Measurements from ENCODE around the gene HEXA.
A peak's percentile ranks its signal among the peaks of the same experiment; 100 is the strongest.
"Not testable (repeated sequence)": the region's sequence is repeated elsewhere in the genome, so short reads cannot be mapped to it uniquely, and the experiment has no call there.

The HEXA gene

GRCh38 chr15:72375846-72376581 is at the start of gene HEXA:
TSS of gene HEXA (minus strand) at chr15:72376014. CDS start at chr15:72375972, 42 bp downstream.
- DNase-seq: peak; percentile 61 to 75

GRCh38 chr15:72423256-72423655 is 47.4 kb upstream of the HEXA start:
- no peak for DNase-seq

- DNase-seq: no peak
These were observed 45.7 kb upstream of the HEXA start for GRCh38 chr15:72421484-72421883.

DNA sequence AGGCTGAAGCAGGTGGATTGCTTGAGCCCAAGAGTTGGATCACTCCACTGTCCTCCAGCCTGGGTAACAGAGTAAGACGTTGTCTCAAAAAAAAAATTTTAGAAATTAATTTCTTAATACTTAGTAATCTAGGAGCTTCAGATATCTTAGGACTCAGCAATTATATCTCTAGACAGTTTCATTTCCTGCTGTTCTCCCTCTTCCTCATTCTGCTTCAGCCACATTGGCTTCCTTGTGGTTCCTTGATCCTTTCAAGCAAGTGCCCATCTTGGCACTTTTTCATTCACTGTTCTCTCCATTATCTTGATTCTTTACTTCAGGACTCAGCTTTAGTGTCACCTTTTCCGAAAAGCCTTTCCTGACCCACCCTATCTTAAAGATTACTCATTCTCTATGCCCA is 44.8 kb upstream of the HEXA start:
- peak; percentile 19 to 42 for DNase-seq

DNA sequence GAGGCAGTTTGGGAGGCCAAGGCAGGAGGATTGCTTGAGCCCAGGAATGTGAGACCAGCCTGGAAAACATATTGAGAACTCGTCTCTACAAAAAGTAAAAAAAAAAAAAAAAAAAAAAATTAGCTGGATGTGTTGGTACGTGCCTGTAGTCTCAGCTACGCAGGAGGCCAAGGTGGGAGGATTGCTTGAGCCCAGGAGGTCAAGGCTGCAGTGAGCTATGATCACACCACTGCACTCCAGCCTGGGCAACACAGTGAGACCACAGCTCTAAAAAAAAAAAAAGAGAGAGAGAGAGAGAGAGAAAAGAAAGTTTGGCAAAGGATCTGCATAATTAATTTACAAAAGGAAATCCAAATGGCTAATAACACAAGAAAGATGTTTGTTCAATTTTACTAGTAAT is 44.0 kb upstream of the HEXA start:
- not testable (repeated sequence) for DNase-seq

DNA sequence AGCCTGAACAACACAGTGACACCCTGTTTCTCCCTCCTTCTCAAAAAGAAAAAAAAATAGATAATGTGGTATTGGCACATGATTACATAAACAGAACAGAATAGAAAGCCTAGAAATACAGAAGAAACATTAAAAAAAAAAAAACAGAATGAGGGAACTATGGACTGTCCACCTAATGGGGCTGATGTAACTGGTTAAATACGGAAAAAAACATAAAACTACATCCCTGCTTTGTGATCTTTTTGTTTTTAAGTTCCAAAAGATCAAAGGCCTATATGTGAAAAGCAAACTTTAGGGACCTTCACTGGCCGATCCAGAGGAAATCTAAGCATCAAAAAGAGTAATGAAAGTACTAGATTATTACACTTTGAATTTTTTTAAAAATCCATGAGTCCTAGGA is 39.5 kb upstream of the HEXA start:
- DNase-seq: no peak

DNA sequence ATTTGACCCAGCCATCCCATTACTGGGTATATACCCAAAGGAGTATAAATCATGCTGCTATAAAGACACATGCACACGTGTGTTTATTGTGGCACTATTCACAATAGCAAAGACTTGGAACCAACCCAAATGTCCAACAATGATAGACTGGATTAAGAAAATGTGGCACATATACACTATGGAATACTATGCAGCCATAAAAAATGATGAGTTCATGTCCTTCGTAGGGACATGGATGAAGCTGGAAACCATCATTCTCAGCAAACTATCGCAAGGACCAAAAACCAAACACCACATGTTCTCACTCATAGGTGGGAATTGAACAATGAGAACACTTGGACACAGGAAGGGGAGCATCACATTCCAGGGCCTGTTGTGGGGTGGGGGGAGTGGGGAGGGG is 37.5 kb upstream of the HEXA start:
- DNase-seq: not testable (repeated sequence)

DNA sequence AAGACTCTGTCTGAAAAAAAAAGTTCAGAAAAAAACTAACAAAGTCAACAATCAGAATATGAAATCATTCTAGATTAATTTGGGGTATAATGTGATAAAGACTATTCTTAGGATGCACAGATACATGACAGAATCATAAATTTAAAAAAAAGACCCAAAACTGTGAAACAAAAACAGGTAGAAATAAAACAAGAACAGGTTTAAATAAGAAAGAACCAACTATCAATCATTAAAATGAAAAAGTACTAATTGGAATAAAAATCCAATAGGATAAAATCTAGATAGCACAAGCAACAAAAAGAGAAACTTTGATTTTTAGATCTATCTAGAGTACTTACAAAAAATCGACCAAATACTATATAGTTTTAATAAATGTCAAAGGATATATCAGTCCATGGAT is 35.7 kb upstream of the HEXA start:
- DNase-seq: no peak

- no peak for DNase-seq
These were observed 35.3 kb upstream of the HEXA start for GRCh38 chr15:72411111-72411510.

- DNase-seq: no peak
These were observed 31.1 kb upstream of the HEXA start for GRCh38 chr15:72406936-72407335.

DNA sequence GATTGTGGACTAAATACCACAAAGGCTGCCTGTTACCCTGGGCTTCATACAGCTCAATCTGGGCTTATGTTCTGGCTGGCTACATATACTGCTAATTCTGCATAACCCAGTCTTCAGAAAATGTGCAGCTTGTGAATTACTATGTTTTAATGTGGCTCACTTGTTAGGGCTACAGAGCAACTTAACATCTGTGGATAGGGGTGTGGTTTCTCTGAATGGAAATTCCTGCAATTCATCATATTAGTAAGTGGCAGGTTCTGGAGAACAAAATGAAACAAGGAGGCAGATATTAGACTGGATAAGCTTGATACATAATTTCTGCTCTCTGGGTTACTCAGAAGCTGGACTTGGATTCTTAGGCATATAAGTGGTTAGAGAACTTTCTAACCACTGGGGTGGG is 29.0 kb upstream of the HEXA start:
- DNase-seq: no peak

DNA sequence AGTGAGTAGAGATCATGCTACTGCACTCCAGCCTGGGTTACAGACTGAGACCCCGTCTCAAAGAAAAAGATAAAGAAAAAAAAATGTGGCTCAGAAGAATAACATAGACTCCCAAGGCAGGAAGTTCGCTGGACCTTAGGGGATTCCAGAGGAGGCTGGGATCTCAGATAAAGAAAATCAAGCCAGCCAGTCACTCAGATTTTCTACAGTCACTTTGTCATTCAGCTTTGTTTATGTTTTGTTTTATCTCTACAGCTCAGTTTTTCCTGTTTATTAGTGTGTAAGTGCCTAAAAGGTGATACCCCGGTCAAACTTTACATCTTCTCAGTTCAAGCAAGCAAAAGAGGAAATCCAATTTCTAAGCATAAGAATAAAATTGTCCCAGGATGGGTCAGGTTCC is 28.5 kb upstream of the HEXA start:
- DNase-seq: no peak

GRCh38 chr15:72402726-72403125 is 26.9 kb upstream of the HEXA start:
- DNase-seq: no peak

DNA sequence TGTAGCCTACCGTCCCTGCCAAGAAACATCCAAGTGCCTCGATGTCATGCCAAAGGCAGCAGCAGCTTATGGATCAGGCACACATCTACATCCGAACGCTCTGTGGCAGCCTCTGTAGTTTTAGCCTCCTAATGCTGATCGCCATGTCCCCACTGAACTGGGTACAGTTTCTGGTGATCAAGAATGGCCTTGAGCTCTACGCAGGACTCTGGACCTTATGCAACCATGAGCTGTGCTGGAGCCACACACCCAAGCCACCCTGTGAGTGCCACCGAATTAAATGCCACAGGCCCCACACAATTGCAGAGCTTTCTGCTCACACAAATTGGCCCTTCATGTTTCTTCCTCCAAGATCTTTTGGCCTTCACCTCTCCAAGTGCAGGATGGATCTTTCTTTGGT is 22.8 kb upstream of the HEXA start:
- DNase-seq: no peak

DNA sequence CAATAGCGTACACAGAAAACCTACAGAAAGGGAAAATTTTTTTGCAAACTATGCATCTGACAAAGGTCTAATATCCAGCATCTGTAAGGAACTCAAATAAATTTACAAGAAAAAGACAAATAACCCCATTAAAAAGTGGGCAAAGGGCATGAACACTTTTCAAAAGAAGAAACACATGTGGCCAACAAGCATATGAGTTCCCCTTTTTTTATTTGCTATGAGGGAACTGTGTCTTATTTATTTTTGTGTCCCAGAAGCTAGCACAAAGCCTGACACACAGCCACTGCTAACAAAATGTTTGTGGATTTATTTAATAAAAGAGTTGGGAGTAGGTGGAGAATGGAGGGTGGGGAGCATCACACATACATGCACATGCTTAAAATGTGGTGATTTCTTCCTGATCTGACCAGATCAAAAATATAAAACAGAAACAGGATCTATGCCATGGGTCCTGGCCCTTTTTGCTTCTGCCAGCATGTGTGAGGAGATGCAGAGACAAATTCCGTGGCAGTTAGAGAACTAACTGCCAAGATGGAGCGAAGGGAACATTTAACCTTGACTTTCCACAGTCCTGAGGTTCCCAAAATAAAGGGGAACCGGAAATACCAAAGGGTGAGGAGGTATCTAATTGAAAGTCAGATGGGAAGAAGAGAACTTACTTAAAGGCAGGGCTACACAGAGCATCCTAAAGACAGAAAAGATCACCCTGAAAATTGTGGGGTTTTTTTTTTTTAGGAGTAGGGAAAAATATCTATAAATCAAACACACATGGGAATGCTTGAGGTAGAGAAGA is 22.2 kb upstream of the HEXA start, which contains the start of gene TMEM202:
TSS of gene TMEM202 (plus strand) at position 510 of the 793 bp plus-strand sequence. CDS start at position 532, 22 bp downstream.
- DNase-seq: peak in 1 of 2 donors; percentile 9

DNA sequence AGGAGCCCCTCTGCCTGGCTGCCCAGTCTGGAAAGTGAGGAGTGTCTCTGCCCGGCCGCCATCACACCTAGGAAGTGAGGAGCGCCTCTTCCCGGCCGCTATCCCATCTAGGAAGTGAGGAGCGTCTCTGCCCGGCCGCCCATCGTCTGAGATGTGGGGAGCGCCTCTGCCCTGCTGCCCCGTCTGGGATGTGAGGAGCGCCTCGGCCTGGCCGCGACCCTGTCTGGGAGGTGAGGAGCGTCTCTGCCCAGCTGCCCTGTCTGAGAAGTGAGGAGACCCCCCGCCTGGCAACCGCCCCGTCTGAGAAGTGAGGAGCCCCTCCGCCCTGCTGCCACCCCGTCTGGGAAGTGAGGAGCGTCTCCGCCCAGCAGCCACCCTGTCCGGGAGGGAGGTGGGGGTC is 20.5 kb upstream of the HEXA start:
- DNase-seq: not testable (repeated sequence)

- DNase-seq: no peak
These were observed 13.4 kb upstream of the HEXA start for GRCh38 chr15:72389231-72389630.

DNA sequence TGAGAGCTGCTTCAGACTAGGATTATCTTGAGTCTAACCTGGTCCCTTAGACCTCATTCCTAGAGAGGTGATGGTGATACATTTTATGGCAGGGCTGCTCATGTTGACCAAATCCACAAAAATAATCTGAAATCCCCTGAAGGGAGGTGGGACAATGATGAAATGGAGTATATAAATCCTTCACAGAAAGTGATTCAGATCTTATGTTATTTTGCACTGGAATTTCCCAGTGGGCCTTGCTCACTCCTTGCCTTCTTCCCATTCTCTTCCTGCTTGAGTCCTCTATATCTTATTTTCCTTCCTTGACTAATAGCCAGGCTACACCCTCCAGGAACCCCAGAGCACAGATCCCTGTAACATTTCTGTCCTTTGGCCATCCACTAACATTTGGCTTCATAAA is 11.9 kb upstream of the HEXA start:
- no peak for DNase-seq

- DNase-seq: no peak
These were observed 6.3 kb upstream of the HEXA start for GRCh38 chr15:72382146-72382545.

GRCh38 chr15:72380743-72381142 is 4.9 kb upstream of the HEXA start:
- no peak for DNase-seq

GRCh38 chr15:72379856-72380430 is 4.1 kb upstream of the HEXA start:
- peak; percentile 35 to 66 for DNase-seq

DNA sequence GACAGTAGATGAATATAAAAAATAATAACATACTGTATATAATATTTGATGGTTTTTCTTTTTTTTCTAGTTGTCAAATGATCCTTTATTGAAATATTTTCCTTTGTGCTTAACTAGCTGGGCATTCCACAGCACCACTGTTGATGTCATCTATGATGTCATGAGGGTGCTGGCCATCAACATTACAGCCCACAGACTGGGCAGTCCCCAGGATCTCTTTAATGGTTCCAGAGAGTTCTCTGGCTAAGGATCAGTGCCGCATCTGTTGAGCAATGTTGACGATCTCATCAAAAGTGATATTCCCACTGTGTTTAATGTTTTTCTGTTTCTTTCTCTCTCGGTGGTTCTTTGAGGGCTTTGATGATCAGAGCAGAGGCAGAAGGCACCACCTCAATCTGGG is 3.3 kb upstream of the HEXA start:
- DNase-seq: peak in 1 of 2 donors; percentile 40

- DNase-seq: no peak
These were observed 1.5 kb upstream of the HEXA start for GRCh38 chr15:72377331-72377730.

- DNase-seq: peak; percentile 40 to 44
These were observed 341 bp downstream of the HEXA start for GRCh38 chr15:72375501-72375845.
